Stimulated activated CD4-positive, alpha-beta T cell treated with anti-CD3 and anti-CD28 coated beads, Interleukin-1b, Interleukin-23, amount 100 ng/mL, for 4 hours (primary cell): ENCODE results near the gene AIMP2.
"Not testable (repeated sequence)": the region's sequence is repeated elsewhere in the genome, so short reads cannot be mapped to it uniquely, and the experiment has no call there.

Source experiments
- DNase-seq, 2 donors: peaks; one replicate each; pipeline ENCODE4 v3.0.0-alpha.2; 2020; ENCODE audit warnings: low read depth in 2 of 2

AIMP2 gene

DNA sequence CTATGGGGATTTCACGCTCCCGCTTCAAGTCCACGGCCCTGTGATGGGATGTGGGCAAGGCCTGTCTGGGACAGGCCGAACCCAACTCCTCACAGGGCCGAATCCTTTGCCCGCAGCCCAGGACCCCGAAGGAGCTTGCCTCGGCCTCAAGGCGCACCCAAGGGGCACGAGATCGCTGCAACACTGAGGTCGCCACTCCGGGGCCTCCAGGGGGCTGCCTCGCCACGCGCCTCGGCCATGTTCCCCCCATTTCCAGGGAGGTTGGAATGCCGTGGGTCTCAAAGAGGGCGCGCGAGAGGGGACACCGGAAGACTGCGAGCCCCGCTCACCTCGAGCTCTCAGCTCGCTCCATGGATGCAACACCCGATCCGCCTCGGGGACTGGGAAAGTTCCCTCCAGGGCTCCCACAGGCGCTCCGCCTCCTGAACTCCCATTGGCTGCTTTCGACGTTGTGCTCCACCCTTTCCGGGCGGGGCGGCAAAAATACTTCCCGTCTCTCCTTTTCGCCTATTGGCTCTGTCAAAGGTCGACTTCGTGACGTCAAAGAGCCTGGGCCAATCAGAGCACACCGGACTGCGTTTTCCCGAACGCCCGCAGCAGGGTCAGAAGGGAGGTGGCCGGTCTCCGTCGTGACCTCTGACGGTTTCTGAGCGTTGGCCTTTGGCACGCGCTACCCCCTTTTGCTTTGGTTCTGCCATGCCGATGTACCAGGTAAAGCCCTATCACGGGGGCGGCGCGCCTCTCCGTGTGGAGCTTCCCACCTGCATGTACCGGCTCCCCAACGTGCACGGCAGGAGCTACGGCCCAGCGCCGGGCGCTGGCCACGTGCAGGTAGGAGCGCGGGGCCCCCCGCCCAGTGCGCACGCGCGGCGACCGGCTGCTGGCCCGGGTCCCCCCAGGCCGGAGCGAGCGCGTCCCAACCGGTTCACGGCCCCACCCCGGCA, at the start of gene AIMP2, which contains the start of gene PMS2:
Gene AIMP2 (plus strand): TSS at position 605 of the 944 bp plus-strand sequence. CDS start 92 bp downstream, at position 697.
Gene PMS2 (minus strand): TSS at position 382 of the 944 bp plus-strand sequence. CDS start 30 bp downstream, at position 352.
- DNase-seq: peak; percentile 92

DNA sequence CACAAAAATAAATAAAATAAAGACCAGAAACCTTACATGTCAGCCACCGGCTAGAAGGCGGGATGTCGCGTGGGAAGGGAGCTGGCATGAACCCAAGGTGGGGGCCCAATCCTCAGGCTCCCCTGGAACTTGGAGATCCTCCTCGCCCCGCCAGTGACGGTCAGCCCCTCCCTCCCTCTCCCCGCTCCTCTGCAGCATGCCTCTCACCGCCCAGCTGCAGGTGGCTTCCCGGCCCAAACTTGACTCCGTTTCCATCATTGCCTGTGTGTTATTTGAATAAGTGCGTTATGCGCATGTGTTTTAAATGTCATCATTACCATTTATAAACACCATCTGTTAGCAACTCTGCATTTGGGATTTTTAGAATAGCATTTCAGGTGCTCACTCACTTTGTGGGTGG, 45.9 kb upstream of the AIMP2 start:
- DNase-seq: not testable (repeated sequence)

GRCh38 chr7:5963810-5964209, 45.3 kb upstream of the AIMP2 start:
- DNase-seq: not testable (repeated sequence)

- DNase-seq: not testable (repeated sequence)
Observed at GRCh38 chr7:5970347-5970911, 38.6 kb upstream of the AIMP2 start, which contains the start of gene RSPH10B. TSS of gene RSPH10B (minus strand) at chr7:5970689. CDS start at chr7:5967116, 3,573 bp downstream.

GRCh38 chr7:5973580-5973979, 35.5 kb upstream of the AIMP2 start:
- not testable (repeated sequence) for DNase-seq

- DNase-seq: not testable (repeated sequence)
Observed at GRCh38 chr7:5979680-5980314, 29.3 kb upstream of the AIMP2 start.

- not testable (repeated sequence) for DNase-seq
Observed at GRCh38 chr7:5987061-5987460, 22.0 kb upstream of the AIMP2 start.

DNA sequence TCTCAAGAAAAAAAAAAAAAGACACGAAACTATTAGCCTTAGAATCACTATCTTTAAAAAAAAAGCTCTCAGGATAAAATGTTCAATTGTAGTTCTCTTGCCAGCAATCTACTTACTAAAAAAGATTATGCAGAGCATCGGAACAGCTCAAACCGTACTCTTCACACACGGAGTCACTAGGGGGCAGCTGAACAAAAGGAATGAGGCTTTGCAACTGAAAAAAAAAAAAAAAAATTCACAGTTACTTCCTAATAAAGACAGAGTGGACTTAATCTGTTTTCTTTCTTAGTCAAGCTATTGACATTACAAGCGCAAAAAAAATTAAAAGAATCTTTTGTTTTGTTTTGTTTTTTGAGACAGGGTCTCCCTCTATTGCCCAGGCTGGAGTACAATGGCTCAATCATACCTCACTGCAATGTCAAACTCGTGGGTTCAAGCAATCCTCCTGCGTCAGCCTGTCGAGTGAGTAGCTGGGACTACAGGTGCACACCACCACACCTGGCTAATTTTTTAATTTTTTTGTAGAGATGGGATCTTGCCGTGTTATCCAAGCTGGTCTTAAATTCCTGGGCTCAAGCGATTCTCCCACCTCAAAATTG, 11.8 kb upstream of the AIMP2 start:
- peak in 1 of 2 donors; percentile 32 for DNase-seq

- no peak for DNase-seq
Observed at GRCh38 chr7:6007386-6007785, 1.7 kb upstream of the AIMP2 start.

DNA sequence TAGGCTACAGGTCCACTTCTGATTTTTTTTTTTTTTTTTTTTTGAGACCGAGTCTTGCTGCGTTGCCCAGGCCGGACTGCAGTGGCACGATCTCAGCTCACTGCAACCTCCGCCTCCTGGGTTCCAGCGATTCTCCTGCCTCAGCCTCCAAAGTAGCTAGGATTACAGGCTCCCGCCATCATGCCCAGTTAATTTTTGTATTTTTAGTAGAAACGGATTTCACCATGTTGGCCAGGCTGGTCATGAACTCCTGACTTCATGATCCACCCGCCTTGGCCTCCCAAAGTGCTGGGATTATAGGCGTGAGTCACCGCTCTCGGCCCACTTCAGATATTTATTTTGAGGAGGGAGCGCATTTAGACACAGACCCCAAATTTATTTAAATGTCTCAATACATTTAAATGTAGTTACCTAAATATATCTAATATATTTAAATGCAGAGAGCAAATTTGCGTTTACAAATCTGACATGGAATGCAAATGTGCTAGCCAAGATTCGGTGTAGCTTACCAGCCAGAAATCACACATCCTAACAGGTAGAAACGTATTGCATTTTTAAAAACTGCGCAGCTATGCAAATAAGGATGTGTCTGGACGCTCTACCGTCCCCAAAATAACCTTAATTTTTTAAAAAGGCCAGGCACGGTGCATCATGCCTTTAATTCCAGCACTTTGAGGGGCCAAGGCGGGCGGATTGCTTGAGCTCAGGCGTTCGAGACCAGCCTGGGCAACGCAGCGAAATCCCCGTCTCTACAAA, 1.1 kb upstream of the AIMP2 start:
- DNase-seq: not testable (repeated sequence)

DNA sequence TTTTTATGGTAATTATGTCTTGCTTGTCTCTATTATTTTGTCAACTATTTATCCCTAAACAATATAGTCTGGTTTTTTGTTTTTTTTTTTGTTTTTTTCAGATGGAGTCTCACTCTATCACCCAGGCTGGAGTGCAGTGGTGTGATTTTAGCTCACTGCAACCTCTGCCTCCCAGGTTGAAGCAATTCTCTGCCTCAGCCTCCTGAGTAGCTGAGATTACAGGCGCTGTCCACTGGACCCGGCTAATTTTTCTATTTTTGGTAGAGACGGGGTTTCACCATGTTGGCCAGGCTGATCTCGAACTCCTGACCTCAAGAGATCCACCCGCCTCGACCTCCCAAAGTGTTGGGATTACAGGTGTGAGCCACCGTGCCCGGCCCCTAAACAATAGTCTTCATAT, 1.3 kb downstream of the AIMP2 start:
- DNase-seq: not testable (repeated sequence)

GRCh38 chr7:6011541-6011940, 2.5 kb downstream of the AIMP2 start:
- no peak for DNase-seq

DNA sequence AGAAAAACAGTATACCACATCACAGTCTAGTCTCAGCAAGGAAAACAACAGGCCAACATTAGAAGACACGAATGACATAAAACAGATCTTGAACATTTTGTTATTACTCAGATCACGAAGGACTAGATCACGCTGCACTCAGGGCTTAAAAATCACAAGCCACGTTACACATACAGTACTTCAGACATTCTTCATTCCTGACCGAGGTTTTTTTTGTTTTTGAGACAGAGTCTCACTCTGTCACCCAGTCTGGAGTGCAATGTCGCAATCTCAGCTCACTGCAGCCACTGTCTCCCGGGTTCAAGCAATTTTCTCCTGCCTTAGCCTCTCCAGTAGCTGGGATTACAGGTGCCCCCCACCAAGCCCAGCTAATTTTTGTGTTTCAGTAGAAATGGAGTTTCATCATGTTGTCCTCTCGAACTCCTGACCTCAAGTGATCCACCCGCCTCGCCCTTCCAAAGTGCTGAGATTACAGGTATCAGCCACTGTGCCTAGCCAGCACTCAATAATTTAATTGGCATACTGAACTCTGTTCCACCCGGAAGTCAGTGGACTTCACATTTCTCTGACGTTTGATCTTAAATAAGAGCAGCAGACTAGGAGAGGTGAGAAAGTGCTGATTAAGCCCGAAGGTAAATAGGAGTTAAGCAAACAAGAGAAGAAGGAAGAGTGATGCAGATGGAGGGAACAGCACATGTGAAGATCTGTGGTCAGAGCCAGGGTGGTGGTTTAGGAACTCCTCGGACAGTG, 3.5 kb downstream of the AIMP2 start:
- DNase-seq: no peak

- no peak for DNase-seq
Observed at GRCh38 chr7:6015917-6016652, 7.0 kb downstream of the AIMP2 start.

DNA sequence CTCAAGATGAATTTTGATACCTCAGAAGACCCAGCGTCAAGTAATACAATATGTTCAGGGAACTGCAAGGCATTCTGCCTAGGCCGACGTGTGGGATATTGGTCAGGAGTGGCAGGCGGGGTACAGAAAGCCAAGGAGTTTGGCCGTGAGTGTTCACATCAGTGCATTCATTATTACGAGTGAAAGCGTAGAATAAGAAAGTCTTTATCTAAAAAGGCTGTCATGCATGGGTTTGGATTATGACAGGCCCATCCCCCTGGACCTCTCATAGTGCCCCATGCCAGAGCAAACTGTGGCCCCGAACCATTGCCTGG, 7.5 kb downstream of the AIMP2 start:
- DNase-seq: no peak

DNA sequence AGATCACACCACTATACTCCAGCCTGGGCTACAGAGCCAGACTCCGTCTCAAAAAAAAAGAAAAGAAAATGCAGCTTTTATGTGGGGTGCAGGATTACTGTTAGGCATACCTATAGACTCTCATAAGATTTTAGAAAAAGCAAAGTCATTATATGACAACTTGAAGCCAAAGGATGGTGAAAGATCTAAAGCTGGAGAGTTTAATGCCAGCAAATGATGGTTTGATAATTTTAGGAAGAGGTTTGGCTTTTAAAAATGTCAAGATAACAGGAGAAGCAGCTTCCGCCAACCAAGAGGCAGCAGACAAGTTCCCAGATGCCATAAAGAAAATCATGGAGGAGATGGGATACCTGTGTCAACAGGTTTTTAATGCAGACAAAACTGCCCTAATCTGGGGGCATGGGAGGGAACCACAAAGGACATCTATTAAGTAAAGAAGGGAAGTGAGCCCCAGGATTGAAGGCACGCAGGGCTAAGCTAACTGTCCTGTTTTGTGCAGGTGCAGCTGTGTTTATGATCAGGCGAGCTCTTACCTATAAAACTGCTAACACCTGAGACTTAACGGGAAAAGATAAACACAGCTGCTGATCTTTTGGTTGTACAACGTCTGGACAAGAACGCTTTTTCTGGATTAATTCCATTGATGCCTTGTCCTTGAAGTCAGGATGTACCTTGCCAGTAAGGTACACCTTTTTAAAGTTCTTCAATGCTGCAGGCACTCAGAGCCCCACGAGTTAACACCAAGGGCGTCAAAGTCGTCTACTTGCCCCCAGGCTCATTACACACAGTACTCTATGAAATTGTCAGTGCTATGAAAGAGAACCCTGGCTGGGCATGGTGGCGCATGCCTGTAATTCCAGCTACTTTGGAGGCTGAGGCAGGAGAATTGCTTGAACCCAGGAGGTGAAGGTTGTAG, 11.6 kb downstream of the AIMP2 start:
- DNase-seq: no peak

- DNase-seq: no peak
Observed at GRCh38 chr7:6022707-6023106, 13.6 kb downstream of the AIMP2 start.

DNA sequence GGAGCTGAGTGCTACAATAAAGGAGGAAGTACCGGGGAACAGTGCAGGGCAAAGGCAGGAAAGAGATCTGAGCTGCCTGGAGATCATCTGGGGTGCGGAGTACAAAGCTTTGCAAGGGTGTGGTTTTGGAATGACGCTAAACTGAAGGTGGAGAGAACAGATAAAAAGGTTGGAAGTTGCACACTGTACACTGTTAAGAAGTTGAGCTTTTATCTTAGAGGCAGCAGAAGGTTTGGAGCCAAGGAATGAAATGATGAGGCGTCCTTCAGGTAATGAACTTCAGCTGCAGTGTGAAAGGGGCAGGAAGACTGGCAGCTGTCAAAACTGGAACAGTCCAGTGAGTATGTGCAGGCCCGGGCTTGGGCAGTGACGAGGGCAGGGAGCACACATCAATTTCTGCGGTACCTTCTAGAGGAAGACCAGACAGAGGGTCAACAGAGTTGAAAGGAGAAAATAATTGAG, 14.9 kb downstream of the AIMP2 start:
- no peak for DNase-seq
